Hair follicular keratinocyte (primary cell): ENCODE results near the gene COQ8B. TPM values are rescaled to one million over a fixed set of nuclear protein-coding genes. Genes with fewer than 3 reads are reported as not detected.

ENCODE experiments used
- total RNA-seq: library from RNA; depleted of rRNA; stranded (reverse); fragments of >200 nt; gene quantifications from 2 replicates; pipeline ENCODE4 v1.2.3, GENCODE V29; 2015

The COQ8B gene
- 23.9 and 25.1 TPM in 2 replicates for total RNA-seq

GRCh38 chr19:40716482-40717324 lies at the start of gene COQ8B, which contains the start of gene ITPKC:
TSS of gene COQ8B (minus strand) at chr19:40716886. CDS start at chr19:40714632, 2,254 bp downstream.
TSS of gene ITPKC (plus strand) at chr19:40717112. CDS start at chr19:40717136, 24 bp downstream.

GRCh38 chr19:40750874-40751537 lies 34.3 kb upstream of the COQ8B start, which contains the start of gene SNRPA:
TSS of gene SNRPA (plus strand) at chr19:40751203. CDS start at chr19:40751409, 206 bp downstream.

DNA sequence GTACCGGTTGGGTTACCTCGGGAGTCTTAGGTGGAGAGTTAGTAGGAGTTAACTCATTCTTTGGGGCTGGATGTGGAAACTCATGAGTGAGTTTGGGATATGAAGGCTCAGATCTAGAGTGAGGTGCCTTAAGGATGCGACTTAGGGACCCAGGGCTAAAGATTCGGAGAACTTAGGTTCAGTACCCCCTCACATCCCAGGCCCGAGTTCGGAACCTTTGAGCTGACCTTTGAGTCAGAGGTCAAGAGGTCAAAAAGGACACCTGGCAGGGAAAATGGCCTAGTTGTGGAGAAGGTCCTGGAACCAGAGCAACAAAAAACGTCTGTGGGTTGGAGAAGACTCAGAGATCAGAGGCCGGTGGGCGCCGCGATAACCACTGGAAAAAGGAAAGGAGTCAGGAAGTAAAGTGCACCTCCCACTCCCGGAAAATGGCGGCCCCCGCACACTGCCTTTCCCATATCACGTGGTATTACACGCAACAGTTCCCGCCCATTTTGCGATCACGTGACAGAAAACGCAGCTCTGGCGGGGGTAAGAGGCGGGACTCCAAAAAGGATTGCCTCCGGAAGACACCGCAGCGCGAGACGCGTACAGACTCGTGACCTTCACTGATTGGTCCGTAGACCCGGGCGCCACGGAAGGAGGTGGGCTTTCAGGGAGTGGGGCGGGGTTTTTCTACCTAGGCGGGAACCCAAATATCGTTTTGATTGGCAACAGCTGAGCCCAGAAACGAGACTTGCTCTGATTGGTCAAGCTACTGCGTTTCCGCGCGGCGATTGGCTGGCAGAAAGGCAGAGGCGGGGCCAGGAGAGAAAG lies 33.6 kb upstream of the COQ8B start, which contains the start of gene ACTMAP:
Gene ACTMAP (minus strand): TSS at position 420 of the 816 bp plus-strand sequence. CDS start 674 bp downstream, outside the sequence.

GRCh38 chr19:40690050-40690692 lies 26.5 kb downstream of the COQ8B start, which contains the start of gene NUMBL:
TSS of gene NUMBL (minus strand) at chr19:40690651. CDS start at chr19:40690483, 168 bp downstream.

Other genes starting within 250 kb of the COQ8B start
- 1.2 and 1.6 TPM in 2 replicates for gene SPTBN4, start 249.9 kb downstream of the COQ8B start, total RNA-seq
- gene SHKBP1, start 140.0 kb downstream of the COQ8B start, total RNA-seq: 64.0 and 75.3 TPM in 2 replicates
- gene LTBP4, start 115.5 kb downstream of the COQ8B start, total RNA-seq: 57.3 and 133 TPM in 2 replicates
- 6.9 and 8.9 TPM in 2 replicates for gene NUMBL, start 26.2 kb downstream of the COQ8B start, total RNA-seq
- 22.6 and 42.5 TPM in 2 replicates for gene ITPKC, start 226 bp upstream of the COQ8B start, total RNA-seq
- gene ACTMAP, start 33.6 kb upstream of the COQ8B start, total RNA-seq: 2.2 and 2.3 TPM in 2 replicates
- 138 and 158 TPM in 2 replicates for gene SNRPA, start 34.3 kb upstream of the COQ8B start, total RNA-seq
- gene MIA, start 58.6 kb upstream of the COQ8B start, total RNA-seq: 2.1 and 5.5 TPM in 2 replicates
- 21.7 and 27.3 TPM in 2 replicates for gene RAB4B, start 61.4 kb upstream of the COQ8B start, total RNA-seq
- gene EGLN2, start 82.3 kb upstream of the COQ8B start, total RNA-seq: 59.9 and 77.0 TPM in 2 replicates
- not detected in 2 replicates for gene CYP2A6, start 133.6 kb upstream of the COQ8B start, total RNA-seq
- not detected in 2 replicates for gene CYP2A7, start 165.3 kb upstream of the COQ8B start, total RNA-seq